Activated CD4-positive, CD25-positive, alpha-beta regulatory T cell (primary cell): ENCODE results near the gene TFCP2L1.
"Not testable (repeated sequence)": the region's sequence is repeated elsewhere in the genome, so short reads cannot be mapped to it uniquely, and the experiment has no call there.

Source experiments
- DNase-seq, 4 experiments: peaks; one replicate each; lab custom pipeline; 2025; lab: John Stamatoyannopoulos, UW

The TFCP2L1 gene

GRCh38 chr2:121242175-121242875 is 42.7 kb downstream of the TFCP2L1 start:
- no peak for DNase-seq

- DNase-seq, result no peak
These were observed 43.5 kb downstream of the TFCP2L1 start for GRCh38 chr2:121241466-121241865.

- DNase-seq, result no peak
These were observed 44.6 kb downstream of the TFCP2L1 start for GRCh38 chr2:121240436-121240835.

- no peak for DNase-seq
These were observed 45.0 kb downstream of the TFCP2L1 start for GRCh38 chr2:121239969-121240368.

- DNase-seq, result no peak
These were observed 45.5 kb downstream of the TFCP2L1 start for GRCh38 chr2:121239471-121239870.

- DNase-seq, result no peak
These were observed 46.2 kb downstream of the TFCP2L1 start for GRCh38 chr2:121238828-121239227.

GRCh38 chr2:121237980-121238665 is 46.9 kb downstream of the TFCP2L1 start:
- DNase-seq, result no peak

- no peak for DNase-seq
These were observed 47.5 kb downstream of the TFCP2L1 start for GRCh38 chr2:121237336-121237979.

- DNase-seq, result no peak
These were observed 48.3 kb downstream of the TFCP2L1 start for GRCh38 chr2:121236650-121237180.

GRCh38 chr2:121236101-121236640 is 48.8 kb downstream of the TFCP2L1 start:
- no peak for DNase-seq

GRCh38 chr2:121235542-121235941 is 49.5 kb downstream of the TFCP2L1 start:
- DNase-seq, result no peak

GRCh38 chr2:121234791-121235190 is 50.2 kb downstream of the TFCP2L1 start:
- DNase-seq, result no peak

- no peak for DNase-seq
These were observed 50.9 kb downstream of the TFCP2L1 start for GRCh38 chr2:121234144-121234543.

- DNase-seq, result no peak
These were observed 51.4 kb downstream of the TFCP2L1 start for GRCh38 chr2:121233486-121234110.

- DNase-seq, result no peak
These were observed 52.3 kb downstream of the TFCP2L1 start for GRCh38 chr2:121232626-121233265.

- no peak for DNase-seq
These were observed 53.5 kb downstream of the TFCP2L1 start for GRCh38 chr2:121231385-121232000.

GRCh38 chr2:121228521-121228920 is 56.5 kb downstream of the TFCP2L1 start:
- no peak for DNase-seq

- DNase-seq, result not testable (repeated sequence)
These were observed 57.4 kb downstream of the TFCP2L1 start for GRCh38 chr2:121227381-121228144.

- not testable (repeated sequence) for DNase-seq
These were observed 59.3 kb downstream of the TFCP2L1 start for GRCh38 chr2:121225681-121226080.

GRCh38 chr2:121220995-121221394 is 64.0 kb downstream of the TFCP2L1 start:
- DNase-seq, result no peak
